H9 (cell line): ENCODE data around the gene TMEM82. TPM values are rescaled to one million over a fixed set of nuclear protein-coding genes. Genes with fewer than 3 reads are reported as not detected.
A peak's percentile ranks its signal among the peaks of the same experiment; 100 is the strongest.

ENCODE experiments used
- DNase-seq: peaks from one replicate; pipeline ENCODE4 v3.0.0-alpha.2; 2017
- H2AFZ ChIP-seq: one replicate; pipeline ENCODE4 v1.6.1; 2013; ENCODE audit warnings: mild to moderate bottlenecking, low read length, control low read depth, moderate library complexity
- H2AK5ac ChIP-seq: 2 replicates; pipeline ENCODE4 v1.6.1; 2013; ENCODE audit warnings: low read length, control low read depth, mixed read lengths; ENCODE audit not compliant: insufficient read length
- H2BK120ac ChIP-seq: one replicate; pipeline ENCODE4 v1.6.1; 2013; ENCODE audit warnings: low read depth, mild to moderate bottlenecking, low read length, control low read depth, inconsistent platforms; ENCODE audit not compliant: poor library complexity, severe bottlenecking
- H2BK12ac ChIP-seq: 2 replicates; pipeline ENCODE4 v1.6.1; 2013; ENCODE audit warnings: low read length, control low read depth, mixed read lengths, low read depth; ENCODE audit not compliant: insufficient read length
- H2BK15ac ChIP-seq: 2 replicates; pipeline ENCODE4 v1.6.1; 2013; ENCODE audit warnings: low read depth, low read length, control low read depth
- H2BK20ac ChIP-seq: one replicate; pipeline ENCODE4 v1.6.1; 2013; ENCODE audit warnings: low read depth, mild to moderate bottlenecking, low read length, control low read depth, inconsistent platforms; ENCODE audit not compliant: poor library complexity, severe bottlenecking
- H2BK5ac ChIP-seq: 2 replicates; pipeline ENCODE4 v1.6.1; 2013; ENCODE audit warnings: low read length, control low read depth, mixed read lengths; ENCODE audit not compliant: insufficient read length
- H3K14ac ChIP-seq: 2 replicates; pipeline ENCODE4 v1.6.1; 2013; ENCODE audit warnings: low read length, control low read depth; ENCODE audit not compliant: insufficient read depth
- H3K18ac ChIP-seq: 2 replicates; pipeline ENCODE4 v1.6.1; 2013; ENCODE audit warnings: low read depth, mild to moderate bottlenecking, mixed read lengths, low read length, control low read depth; ENCODE audit not compliant: insufficient read length
- H3K23ac ChIP-seq: 2 replicates; pipeline ENCODE4 v1.6.1; 2013; ENCODE audit warnings: low read length, control low read depth, mixed read lengths, low read depth; ENCODE audit not compliant: insufficient read length
- H3K23me2 ChIP-seq: 2 replicates; pipeline ENCODE4 v1.6.1; 2013; ENCODE audit warnings: low read depth, mild to moderate bottlenecking, mixed read lengths, low read length, control low read depth; ENCODE audit not compliant: insufficient read length, poor library complexity, severe bottlenecking
- H3K27ac ChIP-seq: 2 replicates; pipeline ENCODE4 v1.5.1; 2013; ENCODE audit warnings: low read length, control low read depth, mixed read lengths, low read depth; ENCODE audit not compliant: insufficient read length
- H3K27me3 ChIP-seq: 2 replicates; pipeline ENCODE4 v1.6.1; 2013; ENCODE audit warnings: low read length, control low read depth, inconsistent platforms; ENCODE audit not compliant: insufficient read depth
- H3K4ac ChIP-seq: 2 replicates; pipeline ENCODE4 v1.6.1; 2013; ENCODE audit warnings: low read depth, mild to moderate bottlenecking, control low read depth, inconsistent platforms, low read length, moderate library complexity
- H3K4me1 ChIP-seq: 2 replicates; pipeline ENCODE4 v1.6.1; 2013; ENCODE audit warnings: low read length, control low read depth, inconsistent platforms; ENCODE audit not compliant: insufficient read depth
- H3K4me2 ChIP-seq: 2 replicates; pipeline ENCODE4 v1.6.1; 2013; ENCODE audit warnings: low read length, control low read depth, mixed read lengths; ENCODE audit not compliant: insufficient read length, insufficient read depth
- H3K56ac ChIP-seq: 2 replicates; pipeline ENCODE4 v1.6.1; 2013; ENCODE audit warnings: low read depth, mild to moderate bottlenecking, mixed read lengths, low read length, control low read depth; ENCODE audit not compliant: insufficient read length
- H3K79me1 ChIP-seq: 2 replicates; pipeline ENCODE4 v1.6.1; 2013; ENCODE audit warnings: low read depth, mild to moderate bottlenecking, moderate library complexity, low read length, control low read depth, inconsistent platforms; ENCODE audit not compliant: insufficient read depth, poor library complexity, severe bottlenecking
- H3K79me2 ChIP-seq: 2 replicates; pipeline ENCODE4 v1.6.1; 2013; ENCODE audit warnings: low read length, control low read depth, inconsistent platforms; ENCODE audit not compliant: insufficient read depth
- H3K9ac ChIP-seq: 2 replicates; pipeline ENCODE4 v1.6.1; 2013; ENCODE audit warnings: low read length, control low read depth, mixed read lengths; ENCODE audit not compliant: insufficient read length; ENCODE audit errors: extremely low read depth
- H3K9me3 ChIP-seq: one replicate; pipeline ENCODE4 v1.6.1; 2013; ENCODE audit warnings: low read depth, low read length, inconsistent platforms; ENCODE audit not compliant: control insufficient read depth
- H3T11ph ChIP-seq: one replicate; pipeline ENCODE4 v1.6.1; 2013; ENCODE audit warnings: mild to moderate bottlenecking, low read length, control low read depth, inconsistent platforms
- H4K20me1 ChIP-seq: one replicate; pipeline ENCODE4 v1.6.1; 2013; ENCODE audit not compliant: control insufficient read depth, insufficient read length, insufficient read depth
- H4K5ac ChIP-seq: 2 replicates; pipeline ENCODE4 v1.6.1; 2013; ENCODE audit warnings: low read depth, mild to moderate bottlenecking, mixed read lengths, low read length, control low read depth; ENCODE audit not compliant: insufficient read length
- H4K8ac ChIP-seq: replicated peaks from 2 replicates; pipeline ENCODE4 v1.6.1; 2013; ENCODE audit warnings: low read length, control low read depth, mixed read lengths, low read depth; ENCODE audit not compliant: insufficient read length
- H4K91ac ChIP-seq: 2 replicates; pipeline ENCODE4 v1.6.1; 2013; ENCODE audit warnings: low read depth, mild to moderate bottlenecking, moderate library complexity, mixed read lengths, low read length, control low read depth; ENCODE audit not compliant: insufficient read length
- H3K27ac Mint-ChIP-seq, 3 experiments: 2 replicates in 2 of 3; 3 replicates in 1 of 3; pipeline ENCODE4 v1.8.0; 2020 to 2021; ENCODE audit warnings: mixed read lengths in 3 of 3, mild to moderate bottlenecking in 1 of 3, moderate library complexity in 1 of 3
- H3K27me3 Mint-ChIP-seq: 2 replicates; pipeline ENCODE4 v1.8.0; 2021; ENCODE audit warnings: low read depth, mild to moderate bottlenecking, moderate library complexity, mixed read lengths
- H3K36me3 Mint-ChIP-seq, 3 experiments: 2 replicates in 2 of 3; 3 replicates in 1 of 3; pipeline ENCODE4 v1.8.0; 2020 to 2021; ENCODE audit warnings: low read depth in 3 of 3, mixed read lengths in 3 of 3; ENCODE audit not compliant: insufficient read depth in 1 of 3
- H3K4me1 Mint-ChIP-seq, 2 experiments: 2 replicates each; pipeline ENCODE4 v1.8.0; 2020; ENCODE audit warnings: mixed read lengths in 2 of 2
- H3K4me3 Mint-ChIP-seq, 2 experiments: 2 replicates in 1 of 2; 3 replicates in 1 of 2; pipeline ENCODE4 v1.8.0; 2020 to 2021; ENCODE audit warnings: mild to moderate bottlenecking in 2 of 2, mixed read lengths in 2 of 2, moderate library complexity in 1 of 2
- H3K9me3 Mint-ChIP-seq, 2 experiments: 2 replicates in 1 of 2; 3 replicates in 1 of 2; pipeline ENCODE4 v1.8.0; 2020; ENCODE audit warnings: mild to moderate bottlenecking in 2 of 2, mixed read lengths in 2 of 2, moderate library complexity in 1 of 2
- WGBS: extraction: QIAGEN DNeasy Blood & Tissue Kit; methylation state at CpG from one replicate; pipeline ENCODE4 v1.1.7; 2013; ENCODE audit warnings: missing lambda C conversion rate, low lambda C conversion rate, mixed read lengths; ENCODE audit not compliant: insufficient read length; ENCODE audit errors: extremely low coverage; 5-methylcytosine and 5-hydroxymethylcytosine counted together
- total RNA-seq: library from RNA; stranded (reverse); gene quantifications from 2 replicates; pipeline ENCODE4 v1.2.1, GENCODE V29; 2021
- TF ChIP-seq, protein P1 (sequence below): fragments of 200-600 bp; sonication (generic); conservative IDR thresholded peaks from 3 replicates; pipeline ENCODE4 v1.8.0; 2021; ENCODE audit warnings: antibody characterized with exemption, mild to moderate bottlenecking

Gene TMEM82
- total RNA-seq, 1 experiment from 2014 or later = 1.4 TPM

DNA sequence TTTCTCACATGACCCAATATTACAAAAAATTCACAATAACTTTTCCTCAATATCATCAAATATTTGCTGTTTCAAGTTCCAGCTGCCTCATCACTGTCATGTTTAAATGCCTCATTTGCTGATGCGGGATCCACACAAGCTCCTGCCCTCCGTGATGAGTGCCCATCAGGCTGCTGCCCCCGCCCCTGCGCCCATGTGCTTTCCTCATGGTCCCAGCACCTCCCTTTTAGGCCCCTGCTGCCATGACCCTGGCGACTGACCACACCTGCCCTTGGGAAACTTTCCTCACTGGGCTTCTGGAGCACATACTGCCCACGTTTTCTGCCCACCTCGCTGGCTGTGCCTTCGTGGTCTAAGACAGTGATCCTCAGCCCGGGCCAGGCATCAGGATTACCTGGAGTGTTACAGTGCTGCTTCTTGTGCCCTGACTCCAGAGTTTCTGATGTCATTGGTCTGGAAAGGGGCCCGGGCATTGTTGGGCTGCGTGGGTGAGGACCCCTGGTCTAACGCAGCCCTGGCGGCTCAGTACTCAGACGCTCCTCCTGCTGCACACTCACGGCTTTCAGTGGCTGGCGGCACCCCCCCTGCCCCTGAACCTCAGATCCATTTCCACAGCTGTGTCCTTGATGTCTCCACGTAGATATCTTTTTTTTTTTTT lies 37.6 kb upstream of the TMEM82 start:
- Mint-ChIP-seq H3K4me3 (no peak overlapping the region), H3K36me3 (peaks cover 3 to 17% (median 10%) of the 10 kb centered on the region in 3 experiments; a peak in 5 of 7 replicates), H3K27ac (peak overlapping the region; percentile 58 to 82 (median 74); a peak in 4 of 7 replicates), H3K27me3 (no peaks in the 10 kb centered on the region), H3K9me3 (no peaks in the 10 kb centered on the region), H3K4me1 (peaks cover 3% of the 10 kb centered on the region in 2 experiments; a peak in 2 of 4 replicates)
- H4K8ac ChIP-seq = no peak overlapping the region
- no peak overlapping the region for H3K18ac ChIP-seq
- H3K14ac ChIP-seq = no peak overlapping the region
- no peak overlapping the region for H3K56ac ChIP-seq
- H3K9me3 ChIP-seq = no peaks in the 10 kb centered on the region
- H4K91ac ChIP-seq = no peak overlapping the region
- H2BK120ac ChIP-seq = no peak overlapping the region
- no peak overlapping the region for H3K23ac ChIP-seq
- H4K20me1 ChIP-seq = no peaks in the 10 kb centered on the region
- H3T11ph ChIP-seq = no peak overlapping the region
- DNase-seq = no peak
- H3K4ac ChIP-seq = no peak overlapping the region
- no peak overlapping the region for H2AFZ ChIP-seq
- no peaks in the 10 kb centered on the region; the same call in 1 of the 2 replicates for H3K4me1 ChIP-seq
- H2BK5ac ChIP-seq = no peak overlapping the region
- H3K79me1 ChIP-seq = no peaks in the 10 kb centered on the region
- no peak overlapping the region for H2BK15ac ChIP-seq
- no peak overlapping the region for H4K5ac ChIP-seq
- no peaks in the 10 kb centered on the region; the same call in 1 of the 2 replicates for H3K79me2 ChIP-seq
- H2BK20ac ChIP-seq = no peak overlapping the region
- no peak overlapping the region for H2BK12ac ChIP-seq
- WGBS = no CpG with 5 or more reads among the region's 17 CpGs
- TF ChIP-seq, protein P1, sequence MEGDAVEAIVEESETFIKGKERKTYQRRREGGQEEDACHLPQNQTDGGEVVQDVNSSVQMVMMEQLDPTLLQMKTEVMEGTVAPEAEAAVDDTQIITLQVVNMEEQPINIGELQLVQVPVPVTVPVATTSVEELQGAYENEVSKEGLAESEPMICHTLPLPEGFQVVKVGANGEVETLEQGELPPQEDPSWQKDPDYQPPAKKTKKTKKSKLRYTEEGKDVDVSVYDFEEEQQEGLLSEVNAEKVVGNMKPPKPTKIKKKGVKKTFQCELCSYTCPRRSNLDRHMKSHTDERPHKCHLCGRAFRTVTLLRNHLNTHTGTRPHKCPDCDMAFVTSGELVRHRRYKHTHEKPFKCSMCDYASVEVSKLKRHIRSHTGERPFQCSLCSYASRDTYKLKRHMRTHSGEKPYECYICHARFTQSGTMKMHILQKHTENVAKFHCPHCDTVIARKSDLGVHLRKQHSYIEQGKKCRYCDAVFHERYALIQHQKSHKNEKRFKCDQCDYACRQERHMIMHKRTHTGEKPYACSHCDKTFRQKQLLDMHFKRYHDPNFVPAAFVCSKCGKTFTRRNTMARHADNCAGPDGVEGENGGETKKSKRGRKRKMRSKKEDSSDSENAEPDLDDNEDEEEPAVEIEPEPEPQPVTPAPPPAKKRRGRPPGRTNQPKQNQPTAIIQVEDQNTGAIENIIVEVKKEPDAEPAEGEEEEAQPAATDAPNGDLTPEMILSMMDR = no peak
- no peak overlapping the region for H3K4me2 ChIP-seq
- H3K27me3 ChIP-seq = no peaks in the 10 kb centered on the region
- H3K23me2 ChIP-seq = no peaks in the 10 kb centered on the region
- no peak overlapping the region for H2AK5ac ChIP-seq
- no peak overlapping the region for H3K9ac ChIP-seq
- H3K27ac ChIP-seq = no peak overlapping the region
